WTC11 (cell line): ENCODE data around the gene TMEM236.

Experiments
- GRHL2 ChIP-seq: fragments of 250-450 bp; sonication (Bioruptor Pico); IDR thresholded peaks from 2 replicates; pipeline ENCODE4 v1.8.0; 2022; ENCODE audit warnings: mild to moderate bottlenecking, moderate library complexity; ENCODE audit not compliant: insufficient replicate concordance, severe bottlenecking
- JAZF1 ChIP-seq: fragments of 250-450 bp; sonication (Bioruptor Pico); IDR thresholded peaks from 2 replicates; pipeline ENCODE4 v1.9.0; 2021; ENCODE audit warnings: moderate library complexity, mild to moderate bottlenecking, inconsistent platforms
- NFYB ChIP-seq: sonication (generic); formaldehyde crosslinking; conservative IDR thresholded peaks from 2 replicates; pipeline ENCODE4 v1.8.0; 2022; ENCODE audit warnings: low read depth, missing genetic modification reagents
- TEAD1 ChIP-seq: sonication (generic); formaldehyde crosslinking; IDR thresholded peaks from 2 replicates; pipeline ENCODE4 v1.8.0; 2022; ENCODE audit warnings: mild to moderate bottlenecking, missing genetic modification reagents

- TF ChIP-seq TEAD1 (CRISPR knock-in tag) (no peak), NFYB (CRISPR knock-in tag) (no peak), GRHL2 (CRISPR knock-in tag) (no peak), JAZF1 (CRISPR knock-in tag) (no peak)
These were observed 67.8 kb downstream of the TMEM236 start for GRCh38 chr10:17819836-17820235.
